Dedifferentiated amniotic fluid mesenchymal stem cell (primary cell): Measurements from ENCODE around the gene SOCS1.
A peak's percentile ranks its signal among the peaks of the same experiment; 100 is the strongest.

ENCODE experiments used
- DNase-seq: peaks from one replicate; pipeline ENCODE4 v3.0.0-alpha.2; 2016; ENCODE audit errors: extremely low spot score

The SOCS1 gene

GRCh38 chr16:11260596-11260966 lies 4.6 kb upstream of the SOCS1 start:
- no peak for DNase-seq

DNA sequence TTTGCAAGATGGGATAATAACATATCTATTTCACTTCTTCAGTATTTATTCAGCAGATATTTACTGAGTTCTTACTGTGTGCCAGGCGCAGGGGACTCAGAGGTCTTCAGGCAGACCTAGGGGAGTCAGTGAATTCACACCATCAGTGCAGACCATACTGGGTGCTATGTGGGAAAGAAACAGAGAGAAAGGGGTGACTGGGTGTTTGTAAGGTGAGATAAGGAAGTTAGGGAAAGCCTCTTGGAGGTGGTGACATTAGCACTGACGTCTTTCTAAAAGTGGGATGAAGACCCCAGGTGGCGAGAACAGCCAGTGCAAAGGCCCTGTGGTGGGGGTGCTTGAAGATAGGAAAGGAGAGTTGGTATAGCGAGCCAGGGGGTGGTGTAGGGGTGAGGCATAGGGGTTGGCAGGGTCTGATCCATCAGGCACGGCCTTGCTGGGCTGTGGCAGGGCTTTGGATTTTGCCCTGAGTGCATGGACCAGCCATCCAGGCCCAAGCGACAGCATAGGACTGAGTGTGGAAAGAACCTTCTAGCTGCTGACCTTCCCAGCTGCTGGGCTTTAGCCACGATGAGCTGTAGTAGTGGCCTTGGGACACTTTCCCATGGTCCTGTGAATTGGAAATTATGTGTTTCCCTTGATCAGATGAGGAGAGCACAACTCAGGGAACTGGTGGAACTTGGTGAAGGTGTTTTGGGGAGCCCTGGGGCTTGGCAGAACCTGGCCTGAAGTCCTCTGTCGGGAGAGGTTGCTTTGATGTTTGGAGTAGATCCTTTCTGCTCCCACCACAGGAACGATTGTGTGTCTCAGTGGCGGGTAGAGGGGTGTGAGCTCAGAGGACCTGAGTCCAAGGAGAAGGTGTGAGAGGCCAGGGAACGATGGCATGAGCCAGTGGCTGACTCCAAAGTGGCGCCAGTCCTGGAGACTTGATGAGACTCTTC lies 3.9 kb upstream of the SOCS1 start:
- DNase-seq, result no peak

DNA sequence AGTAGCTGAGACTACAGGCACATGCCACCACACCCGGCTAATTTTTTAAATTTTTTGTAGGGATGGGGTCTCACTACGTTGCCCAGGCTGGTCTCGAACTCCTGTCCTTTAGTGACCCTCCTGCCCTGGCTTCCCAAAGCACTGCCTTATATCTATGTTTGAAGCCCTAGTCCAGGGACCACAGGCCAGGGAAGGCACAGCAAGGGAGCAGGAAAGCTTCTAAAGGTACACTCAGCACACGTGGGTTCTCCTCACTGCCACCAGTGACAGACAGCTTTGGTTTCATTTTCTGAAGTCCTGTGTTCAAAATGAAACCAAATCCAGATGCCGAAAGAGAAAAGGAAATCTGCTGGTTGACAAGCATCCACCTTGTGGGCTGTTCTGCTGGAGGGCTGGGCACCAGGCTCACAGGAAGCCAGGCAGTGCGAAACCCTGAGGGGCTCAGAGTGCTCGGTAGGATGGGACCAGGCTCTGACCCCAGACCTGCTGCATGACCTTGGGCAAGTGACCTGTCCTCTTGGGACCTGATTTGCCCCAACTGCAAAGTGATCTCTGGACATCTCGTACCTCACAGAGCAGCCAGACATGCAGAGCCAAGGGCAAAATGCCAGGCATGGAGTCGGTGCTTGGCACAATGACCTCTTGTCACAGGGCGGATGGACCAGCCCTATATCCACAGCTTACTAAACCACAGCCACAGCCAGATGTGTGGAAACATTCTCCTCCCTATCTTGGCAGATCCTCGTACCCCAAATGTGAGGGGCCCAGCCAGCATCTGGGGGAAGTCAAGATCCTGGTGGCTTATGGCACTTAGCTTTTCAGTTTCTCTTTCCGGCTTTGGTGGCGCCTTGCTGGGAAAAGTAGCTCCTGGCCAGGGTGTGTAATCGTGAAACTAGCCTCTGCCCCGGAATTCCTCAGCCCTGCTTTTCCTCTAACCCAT lies 2.8 kb upstream of the SOCS1 start:
- DNase-seq, result no peak

DNA sequence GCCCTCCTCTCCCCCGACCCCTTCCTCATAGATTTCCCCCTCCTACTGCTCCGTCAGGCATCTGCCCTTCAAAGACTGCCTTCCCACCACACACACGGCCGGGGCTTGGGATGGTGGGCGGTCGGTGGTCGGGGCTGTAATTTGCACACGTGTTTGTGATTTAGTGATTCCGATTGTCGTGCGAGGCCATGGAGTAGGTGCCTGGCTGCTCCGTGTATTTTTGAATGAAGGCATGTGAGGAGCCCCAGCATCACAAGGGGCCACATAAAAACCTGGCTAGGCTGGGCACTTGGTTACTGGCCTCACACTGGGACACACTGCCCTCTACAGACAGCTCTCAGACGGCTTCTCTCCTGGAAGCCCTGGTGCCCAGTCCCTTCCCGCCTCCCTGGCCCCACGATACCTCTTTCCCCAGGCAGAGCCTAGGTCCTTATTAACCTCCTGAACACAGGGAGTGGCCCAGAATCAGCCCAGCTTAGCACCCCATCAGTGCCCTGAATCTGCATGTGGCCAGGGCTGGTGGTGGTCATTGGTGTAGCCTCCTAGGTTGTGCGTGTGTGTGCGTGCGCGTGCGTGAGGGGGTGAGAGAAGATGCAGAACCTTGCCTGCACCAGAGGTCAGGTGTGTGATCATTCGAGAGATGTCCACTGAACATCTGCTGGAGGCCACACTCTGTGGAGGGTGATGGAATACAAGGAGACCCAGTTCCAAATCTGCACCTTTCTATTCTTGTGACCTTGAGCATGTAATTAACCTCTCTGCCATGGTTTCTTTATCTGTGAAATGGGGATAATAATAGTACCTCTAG lies 1.3 kb upstream of the SOCS1 start:
- peak; percentile 64 for DNase-seq

GRCh38 chr16:11256661-11257130 lies 692 bp upstream of the SOCS1 start:
- peak; percentile 29 for DNase-seq

DNA sequence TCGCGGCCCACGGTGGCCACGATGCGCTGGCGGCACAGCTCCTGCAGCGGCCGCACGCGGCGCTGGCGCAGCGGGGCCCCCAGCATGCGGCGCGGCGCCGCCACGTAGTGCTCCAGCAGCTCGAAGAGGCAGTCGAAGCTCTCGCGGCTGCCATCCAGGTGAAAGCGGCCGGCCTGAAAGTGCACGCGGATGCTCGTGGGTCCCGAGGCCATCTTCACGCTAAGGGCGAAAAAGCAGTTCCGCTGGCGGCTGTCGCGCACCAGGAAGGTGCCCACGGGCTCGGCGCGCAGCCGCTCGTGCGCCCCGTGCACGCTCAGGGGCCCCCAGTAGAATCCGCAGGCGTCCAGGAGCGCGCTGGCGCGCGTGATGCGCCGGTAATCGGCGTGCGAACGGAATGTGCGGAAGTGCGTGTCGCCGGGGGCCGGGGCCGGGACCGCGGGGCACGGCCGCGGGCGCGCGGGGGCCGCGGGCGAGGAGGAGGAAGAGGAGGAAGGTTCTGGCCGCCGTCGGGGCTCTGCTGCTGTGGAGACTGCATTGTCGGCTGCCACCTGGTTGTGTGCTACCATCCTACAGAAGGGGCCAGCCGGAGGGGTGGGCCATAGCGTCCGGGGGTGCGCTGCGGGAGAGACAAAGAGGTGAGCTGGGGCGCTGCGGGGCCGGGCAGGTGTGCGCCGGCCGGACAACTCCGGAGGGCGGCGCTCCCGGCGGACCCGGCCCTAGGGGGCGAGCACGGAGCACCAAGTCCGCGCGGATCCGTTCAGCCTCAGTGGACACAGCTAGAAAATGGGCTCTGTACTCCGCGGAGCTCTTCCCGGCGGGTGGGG lies 879 bp downstream of the SOCS1 start:
- no peak for DNase-seq

- DNase-seq, result no peak
Observed at GRCh38 chr16:11253995-11254912, 1.8 kb downstream of the SOCS1 start.

DNA sequence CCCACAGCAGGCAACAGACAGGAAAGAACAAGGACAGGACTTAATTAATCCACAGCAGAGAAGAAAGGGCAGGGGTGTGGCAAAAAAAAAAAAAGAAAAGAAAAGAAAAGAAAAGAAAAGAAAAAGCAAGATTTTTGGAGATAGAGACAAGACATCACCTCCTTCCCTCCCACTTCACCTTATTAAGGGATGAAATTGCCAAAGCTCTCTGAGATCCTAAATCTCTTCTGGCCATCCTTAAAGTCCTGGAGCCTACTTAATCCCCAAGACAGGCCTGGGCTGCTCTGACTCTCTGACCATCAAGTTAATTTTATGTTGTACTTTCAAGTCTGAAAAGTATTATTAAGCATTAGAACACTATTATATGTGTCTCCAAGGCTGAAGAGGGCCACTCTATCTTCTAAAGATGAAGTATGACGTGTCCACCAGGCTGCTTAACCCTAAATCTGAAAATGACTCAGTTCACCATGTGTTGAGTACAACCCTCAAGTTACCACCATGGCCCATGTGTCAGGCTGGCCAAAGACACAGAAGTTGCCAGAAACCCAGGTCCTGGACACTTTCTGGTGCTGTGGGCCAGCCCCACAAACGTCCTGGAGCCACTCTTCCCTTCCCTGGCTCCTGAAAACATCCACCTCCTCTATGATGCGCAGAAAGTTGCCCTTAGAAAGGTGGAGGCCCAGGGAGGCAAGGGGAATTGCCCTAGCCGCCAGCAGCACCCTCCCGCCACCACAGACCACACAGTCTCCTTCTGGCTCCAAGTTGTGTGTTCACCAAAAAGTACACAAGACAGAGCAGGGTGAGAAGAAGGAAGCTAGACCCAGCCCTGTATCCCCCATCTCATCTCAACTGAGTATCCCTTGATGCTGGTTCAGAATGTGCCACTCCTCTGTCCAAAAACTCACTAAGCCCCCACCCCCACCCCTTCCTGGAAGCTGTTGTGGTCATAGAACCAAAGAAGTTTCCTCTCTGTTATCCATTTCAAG lies 2.7 kb downstream of the SOCS1 start:
- DNase-seq, result no peak

GRCh38 chr16:11252482-11252931 lies 3.5 kb downstream of the SOCS1 start:
- DNase-seq, result no peak

DNA sequence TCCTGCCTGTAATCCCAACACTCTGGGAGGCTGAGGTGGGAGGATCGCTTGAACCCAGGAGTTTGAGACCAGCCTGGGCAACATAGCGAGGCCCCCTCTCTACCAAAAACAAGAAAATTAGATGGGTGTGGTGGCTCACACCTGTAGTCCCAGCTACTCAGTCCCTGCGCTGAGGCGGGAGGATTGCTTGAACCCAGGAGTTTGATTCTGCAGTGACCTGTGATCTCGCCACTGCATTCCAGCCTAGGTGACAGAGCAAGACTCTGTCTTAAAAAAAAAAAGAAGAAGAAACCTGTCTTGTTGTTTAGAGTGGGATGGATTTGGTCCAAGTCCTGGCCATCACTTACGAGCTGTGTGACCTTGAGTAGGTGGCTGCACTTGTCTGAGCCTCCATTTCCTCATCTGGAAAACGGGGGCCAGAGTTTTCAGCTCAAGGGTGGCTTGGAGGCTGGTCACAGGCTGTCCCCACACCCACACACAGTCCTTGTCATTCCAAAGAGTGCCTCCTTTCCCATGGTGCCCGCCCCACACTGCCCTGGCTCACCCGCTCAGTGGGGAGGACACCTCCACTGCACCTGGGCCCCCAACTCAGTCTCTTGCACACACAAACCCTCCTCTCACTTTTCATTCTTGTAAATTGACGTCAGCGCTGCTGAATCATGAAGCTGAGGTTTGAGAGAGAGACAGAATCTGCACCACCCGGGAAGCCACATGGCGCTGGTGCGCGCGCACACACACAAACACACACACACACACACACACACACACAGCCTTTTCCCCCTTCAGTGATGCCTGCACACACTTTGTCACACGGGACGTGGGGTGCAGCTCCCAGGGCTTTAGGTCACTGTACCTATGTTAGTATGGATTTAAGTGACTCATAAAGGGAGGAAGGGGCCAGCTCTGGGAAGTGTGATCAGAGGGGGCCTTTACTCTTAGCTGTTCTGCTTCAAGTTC lies 4.2 kb downstream of the SOCS1 start:
- no peak for DNase-seq

GRCh38 chr16:11250786-11251524 lies 5.0 kb downstream of the SOCS1 start:
- DNase-seq, result no peak

DNA sequence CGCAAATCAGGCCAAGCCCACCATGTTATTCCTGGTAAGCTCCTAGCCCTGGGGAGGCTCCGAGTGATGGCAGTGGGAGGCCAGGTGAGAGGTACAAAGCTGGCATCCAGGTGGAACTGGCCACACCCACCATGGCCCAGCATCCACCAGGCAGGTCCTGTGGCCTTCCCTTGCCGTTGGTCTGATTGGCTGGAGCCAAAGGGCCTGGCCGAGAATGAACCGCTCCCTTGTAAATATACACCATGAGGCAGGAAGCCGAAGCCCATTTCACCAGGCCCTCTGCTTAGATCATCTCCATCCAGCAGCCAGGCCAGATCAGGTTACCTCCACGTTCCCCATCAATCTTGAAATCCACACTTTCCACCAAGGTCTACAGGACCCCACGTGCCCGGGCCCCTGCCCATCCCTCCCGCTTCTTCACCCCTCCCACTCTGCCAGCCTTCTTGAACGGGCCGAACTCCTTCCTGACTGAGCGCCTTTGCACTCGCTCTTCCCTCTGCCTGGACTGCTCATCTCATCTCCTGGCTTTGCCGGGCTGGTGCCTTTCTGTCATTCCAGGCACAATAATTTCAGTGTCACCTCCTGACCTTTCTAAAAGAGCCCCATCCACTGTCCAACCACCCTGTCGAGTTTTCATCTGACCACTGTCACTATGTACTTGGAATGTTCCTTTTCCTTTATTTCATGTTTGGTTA lies 5.8 kb downstream of the SOCS1 start:
- no peak for DNase-seq

GRCh38 chr16:11249233-11250061 lies 6.6 kb downstream of the SOCS1 start:
- DNase-seq, result no peak

DNA sequence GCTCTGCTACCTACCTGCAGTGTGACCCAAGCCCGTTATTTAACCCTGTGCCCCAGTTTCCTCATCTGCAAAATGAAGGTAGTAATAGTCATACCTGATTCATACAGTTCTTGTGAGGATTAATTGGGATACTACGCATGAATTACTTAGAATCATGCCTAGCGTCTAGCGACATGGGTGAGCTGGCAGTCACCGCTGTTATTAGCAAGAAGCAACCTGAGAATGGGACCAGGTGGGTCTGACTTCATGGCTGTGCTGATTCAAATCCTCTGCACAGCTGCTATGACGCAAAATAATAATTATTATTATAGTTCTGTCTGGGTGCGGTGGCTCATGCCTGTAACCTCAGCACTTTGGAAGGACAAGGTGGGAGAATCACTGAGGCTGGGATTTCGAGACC lies 7.9 kb downstream of the SOCS1 start:
- DNase-seq, result no peak

- no peak for DNase-seq
Observed at GRCh38 chr16:11245988-11246387, 10.0 kb downstream of the SOCS1 start.
